HEK293T (cell line): ENCODE results near the gene SIGLEC1.

Experiments used
- ARNT ChIP-seq: fragments of 450-650 bp; IDR thresholded peaks from 2 replicates; pipeline ENCODE4 v1.6.1; 2017; ENCODE audit warnings: mild to moderate bottlenecking
- BHLHE40 ChIP-seq: fragments of 450-650 bp; IDR thresholded peaks from 2 replicates; pipeline ENCODE4 v1.6.1; 2016; ENCODE audit warnings: mild to moderate bottlenecking, moderate library complexity, borderline replicate concordance
- CTBP1 ChIP-seq: fragments of 450-650 bp; IDR thresholded peaks from 2 replicates; pipeline ENCODE4 v1.6.1; 2016; ENCODE audit warnings: borderline replicate concordance
- ELF4 ChIP-seq: fragments of 450-650 bp; IDR thresholded peaks from 2 replicates; pipeline ENCODE4 v1.6.1; 2017; ENCODE audit warnings: antibody characterized with exemption
- FOXK2 ChIP-seq: fragments of 450-650 bp; IDR thresholded peaks from 2 replicates; pipeline ENCODE4 v1.6.1; 2016; ENCODE audit warnings: mild to moderate bottlenecking
- FOXM1 ChIP-seq: fragments of 450-650 bp; IDR thresholded peaks from 2 replicates; pipeline ENCODE4 v1.6.1; 2017; ENCODE audit warnings: mild to moderate bottlenecking, borderline replicate concordance
- HDGF ChIP-seq: fragments of 450-650 bp; IDR thresholded peaks from 2 replicates; pipeline ENCODE4 v1.6.1; 2017; ENCODE audit warnings: antibody characterized with exemption, borderline replicate concordance
- LEF1 ChIP-seq: fragments of 450-650 bp; IDR thresholded peaks from 2 replicates; pipeline ENCODE4 v1.6.1; 2017; ENCODE audit warnings: mild to moderate bottlenecking, borderline replicate concordance
- SP1 ChIP-seq: fragments of 450-650 bp; IDR thresholded peaks from 2 replicates; pipeline ENCODE4 v1.6.1; 2017
- SUZ12 ChIP-seq: fragments of 450-650 bp; IDR thresholded peaks from 2 replicates; pipeline ENCODE4 v1.6.1; 2016; ENCODE audit warnings: mild to moderate bottlenecking
- TARDBP ChIP-seq: fragments of 450-650 bp; IDR thresholded peaks from 2 replicates; pipeline ENCODE4 v1.6.1; 2016
- ZNF384 ChIP-seq: fragments of 450-650 bp; IDR thresholded peaks from 2 replicates; pipeline ENCODE4 v1.6.1; 2016

DNA sequence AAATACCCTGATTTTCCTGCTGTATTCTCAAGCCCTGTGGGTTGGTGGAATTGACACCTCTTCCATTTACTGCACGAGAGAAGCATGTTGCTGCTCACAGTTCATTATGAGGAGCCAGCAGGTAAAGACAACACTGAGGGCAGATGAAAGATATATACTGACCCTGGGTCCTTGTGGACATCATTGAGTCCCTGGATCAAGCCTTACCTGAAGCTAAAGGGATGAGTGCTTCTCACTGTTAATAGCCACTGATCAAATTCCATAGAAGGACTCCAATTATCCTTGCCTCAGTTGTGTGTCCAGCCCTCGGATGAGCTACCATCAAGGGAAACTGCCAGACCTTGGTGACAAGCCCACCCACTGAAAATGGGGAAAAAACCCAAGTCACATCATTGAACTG, 7.7 kb upstream of the SIGLEC1 start:
- TF ChIP-seq FOXK2 (no peak), SUZ12 (no peak), ARNT (no peak), CTBP1 (no peak), BHLHE40 (no peak), SP1 (no peak), HDGF (no peak), ELF4 (no peak), ZNF384 (no peak), TARDBP (no peak), LEF1 (no peak), FOXM1 (no peak)
